ENCODE results near the gene MOCOS.

GRCh38 chr18:36250827-36251226 is 63.5 kb downstream of the MOCOS start:
- TF ChIP-seq EZH2 (IDR thresholded peaks at IDR 0.05; ENCODE audit: borderline replicate concordance, low read length): no peak
- TF ChIP-seq, protein P1, sequence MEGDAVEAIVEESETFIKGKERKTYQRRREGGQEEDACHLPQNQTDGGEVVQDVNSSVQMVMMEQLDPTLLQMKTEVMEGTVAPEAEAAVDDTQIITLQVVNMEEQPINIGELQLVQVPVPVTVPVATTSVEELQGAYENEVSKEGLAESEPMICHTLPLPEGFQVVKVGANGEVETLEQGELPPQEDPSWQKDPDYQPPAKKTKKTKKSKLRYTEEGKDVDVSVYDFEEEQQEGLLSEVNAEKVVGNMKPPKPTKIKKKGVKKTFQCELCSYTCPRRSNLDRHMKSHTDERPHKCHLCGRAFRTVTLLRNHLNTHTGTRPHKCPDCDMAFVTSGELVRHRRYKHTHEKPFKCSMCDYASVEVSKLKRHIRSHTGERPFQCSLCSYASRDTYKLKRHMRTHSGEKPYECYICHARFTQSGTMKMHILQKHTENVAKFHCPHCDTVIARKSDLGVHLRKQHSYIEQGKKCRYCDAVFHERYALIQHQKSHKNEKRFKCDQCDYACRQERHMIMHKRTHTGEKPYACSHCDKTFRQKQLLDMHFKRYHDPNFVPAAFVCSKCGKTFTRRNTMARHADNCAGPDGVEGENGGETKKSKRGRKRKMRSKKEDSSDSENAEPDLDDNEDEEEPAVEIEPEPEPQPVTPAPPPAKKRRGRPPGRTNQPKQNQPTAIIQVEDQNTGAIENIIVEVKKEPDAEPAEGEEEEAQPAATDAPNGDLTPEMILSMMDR (IDR thresholded peaks at IDR 0.05; ENCODE audit: low read length): no peak

All from OCI-LY1 (cell line).